HepG2 (cell line): ENCODE data around the gene SNAI3. TPM values are rescaled to one million over a fixed set of nuclear protein-coding genes. Genes with fewer than 3 reads are reported as not detected.

Experiments used
- ATAC-seq: fragments of 200-7000 bp; cut with Tn5 transposase; 3 replicates; pipeline ENCODE4 v1.9.1; 2020; ENCODE audit warnings: mild to moderate bottlenecking, moderate library complexity
- BruUV-seq: library from RNA; stranded (reverse); fragments of 400-500 nt; replicated peaks from 2 replicates; lab custom pipeline; 2021; lab: Mats Ljungman, UMichigan
- CTCF ChIA-PET: fragments of 300-600 bp; formaldehyde crosslinking; extraction: SDS; loops from one replicate; lab custom pipeline; 2021; ENCODE audit warnings: low total read pairs, inconsistent platforms, low intra/inter-chr PET ratio; lab: Yijun Ruan, JAX
- POLR2A ChIA-PET: fragments of 350-600 bp; sonication (Branson Sonifier 250); formaldehyde crosslinking; loops from one replicate; lab custom pipeline; 2020; ENCODE audit warnings: antibody characterized with exemption, inconsistent platforms; lab: Yijun Ruan, JAX
- DNase-seq: peaks from one replicate; pipeline ENCODE4 v3.0.0-alpha.2; 2015; ENCODE audit warnings: low spot score
- FAIRE-seq: peaks from 3 replicates; lab custom pipeline; 2011; peaks lifted over from hg19 to GRCh38; lab: Jason Lieb, UNC
- H2AFZ ChIP-seq: one replicate; pipeline ENCODE4 v1.6.1; 2011; ENCODE audit warnings: low read length, inconsistent platforms
- H3K27ac ChIP-seq: fragments of 300-600 bp; 3 replicates; pipeline ENCODE4 v1.8.0; 2011; ENCODE audit warnings: mixed run types, mild to moderate bottlenecking, mixed read lengths, low read length, inconsistent platforms; ENCODE audit not compliant: insufficient read depth; ENCODE audit errors: extremely low read length
- H3K27me3 ChIP-seq, 2 experiments: fragments of 200-600 bp in 1 of 2; 2 replicates in 1 of 2; 3 replicates in 1 of 2; pipeline versions ENCODE4 v1.6.0 to v1.8.0; 2011; ENCODE audit warnings: low read length in 2 of 2, mild to moderate bottlenecking in 2 of 2, moderate library complexity in 2 of 2, inconsistent platforms in 1 of 2; ENCODE audit not compliant: insufficient read depth in 2 of 2, control insufficient read depth in 1 of 2
- H3K36me3 ChIP-seq, 2 experiments: fragments of 200-600 bp in 1 of 2; replicated peaks in 1 of 2; 2 replicates in 1 of 2; 3 replicates in 1 of 2; pipeline versions ENCODE4 v1.5.1 to v1.8.0; 2011; ENCODE audit warnings: low read length in 2 of 2, inconsistent platforms in 1 of 2; ENCODE audit not compliant: insufficient read depth in 2 of 2, control insufficient read depth in 1 of 2
- H3K4me1 ChIP-seq: 2 replicates; pipeline ENCODE4 v1.5.1; 2012; ENCODE audit warnings: low read length, inconsistent platforms; ENCODE audit not compliant: insufficient read depth
- H3K4me2 ChIP-seq: 2 replicates; pipeline ENCODE4 v1.6.0; 2011; ENCODE audit warnings: low read depth, low read length, inconsistent platforms
- H3K4me3 ChIP-seq, 3 experiments: fragments of 200-600 bp in 1 of 3; sonication (generic), shearing (Covaris generic) in 1 of 3; replicated peaks in 1 of 3; 2 replicates each; pipeline ENCODE4 v1.5.1; 2011 to 2016; ENCODE audit warnings: low read length in 3 of 3, inconsistent platforms in 2 of 3, low read depth in 2 of 3, mild to moderate bottlenecking in 2 of 3, control low read depth in 1 of 3, mixed read lengths in 1 of 3; ENCODE audit not compliant: insufficient read depth in 1 of 3
- H3K79me2 ChIP-seq: one replicate; pipeline ENCODE4 v1.6.1; 2011; ENCODE audit warnings: low read length, inconsistent platforms; ENCODE audit not compliant: insufficient read depth
- H3K9ac ChIP-seq: 2 replicates; pipeline ENCODE4 v1.6.0; 2011; ENCODE audit warnings: mild to moderate bottlenecking, low read depth, low read length, inconsistent platforms; ENCODE audit not compliant: insufficient read depth
- H3K9me3 ChIP-seq: 2 replicates; pipeline ENCODE4 v1.5.1; 2012; ENCODE audit warnings: mild to moderate bottlenecking, low read length
- H4K20me1 ChIP-seq: 2 replicates; pipeline ENCODE4 v1.6.0; 2011; ENCODE audit warnings: inconsistent platforms, mild to moderate bottlenecking, low read length, moderate library complexity; ENCODE audit not compliant: insufficient read depth
- CREBL2 ChIP-seq: sonication (generic); formaldehyde crosslinking; IDR thresholded peaks from 2 replicates; pipeline ENCODE4 v1.8.1; 2023; ENCODE audit warnings: missing genetic modification reagents, mild to moderate bottlenecking, borderline replicate concordance
- FOXJ3 ChIP-seq: sonication (generic); formaldehyde crosslinking; IDR thresholded peaks from 2 replicates; pipeline ENCODE4 v1.4.0; 2020; ENCODE audit warnings: missing genetic modification reagents, mild to moderate bottlenecking, borderline replicate concordance
- HIC2 ChIP-seq: sonication (generic); formaldehyde crosslinking; IDR thresholded peaks from 2 replicates; pipeline ENCODE4 v1.9.0; 2022; ENCODE audit warnings: low read depth, missing genetic modification reagents
- HNRNPLL ChIP-seq: fragments of 200-400 bp; formaldehyde crosslinking; IDR thresholded peaks from 2 replicates; pipeline ENCODE4 v1.6.1; 2017; ENCODE audit warnings: mild to moderate bottlenecking, low read depth, low read length; ENCODE audit not compliant: poor library complexity, severe bottlenecking
- IKZF5 ChIP-seq: IDR thresholded peaks from 2 replicates; pipeline ENCODE4 v1.6.1; 2018; ENCODE audit warnings: missing genetic modification reagents, mild to moderate bottlenecking, missing compliant biosample characterization
- LBX2 ChIP-seq: sonication (generic); formaldehyde crosslinking; IDR thresholded peaks from 2 replicates; pipeline ENCODE4 v1.5.0; 2020; ENCODE audit warnings: missing genetic modification reagents, mild to moderate bottlenecking, borderline replicate concordance
- PATZ1 ChIP-seq: sonication (generic); formaldehyde crosslinking; IDR thresholded peaks from 2 replicates; pipeline ENCODE4 v1.4.0; 2020; ENCODE audit warnings: missing genetic modification reagents
- PLRG1 ChIP-seq: fragments of 450-650 bp; conservative IDR thresholded peaks from 2 replicates; pipeline ENCODE4 v1.6.1; 2016
- ZFP36 ChIP-seq: fragments of 150-350 bp; IDR thresholded peaks from 2 replicates; pipeline ENCODE4 v1.6.1; 2018; ENCODE audit warnings: borderline replicate concordance, low read length, low read depth; ENCODE audit not compliant: partially characterized antibody
- ZIK1 ChIP-seq: sonication (generic); formaldehyde crosslinking; IDR thresholded peaks from 2 replicates; pipeline ENCODE4 v1.5.0; 2020; ENCODE audit warnings: mild to moderate bottlenecking, low read depth, missing genetic modification reagents, borderline replicate concordance
- ZNF274 ChIP-seq: sonication (generic); formaldehyde crosslinking; IDR thresholded peaks from 2 replicates; pipeline ENCODE4 v1.5.1; 2020; ENCODE audit warnings: mild to moderate bottlenecking, missing genetic modification reagents
- ZNF768 ChIP-seq: sonication (generic); formaldehyde crosslinking; IDR thresholded peaks from 2 replicates; pipeline ENCODE4 v1.4.0; 2020; ENCODE audit warnings: missing genetic modification reagents
- WGBS: methylation state at CpG from one replicate; pipeline ENCODE4 v1.1.6; 2017; ENCODE audit warnings: low lambda C conversion rate; 5-methylcytosine and 5-hydroxymethylcytosine counted together
- in situ Hi-C: cut with HindIII; loops from 2 replicates; pipeline ENCODE4 v1.10.0; 2017; ENCODE audit warnings: low pct_unique_long_range_greater_than_20kb; ENCODE audit not compliant: extremely low pct_ligation_motif_present
- intact Hi-C: fragments of 100-400 bp; cut with micrococcal nuclease; formaldehyde crosslinking; loops from one replicate; pipeline ENCODE4 v1.10.0; 2022; ENCODE audit not compliant: unreplicated experiment
- polyA plus RNA-seq, 8 experiments: library from polyadenylated mRNA; depleted of rRNA in 3 of 8; stranded (reverse) in 7 of 8; unstranded in 1 of 8; fragments of >200 nt; fragmentation: Illumina TruSeq in 4 of 8; extraction: Trizol in 4 of 8; gene quantifications; 2 replicates each; pipeline versions ENCODE4 v1.2.1 to v1.2.3, GENCODE V29; 2011 to 2016; ENCODE audit warnings: low read depth in 4 of 8, missing spikeins in 1 of 8, mixed read lengths in 1 of 8; ENCODE audit not compliant: insufficient read depth in 1 of 8
- total RNA-seq, 5 experiments: library from RNA; depleted of rRNA; stranded (reverse); fragments of >200 nt; fragmentation: Illumina TruSeq; extraction: Trizol; gene quantifications; 2 replicates each; pipeline ENCODE4 v1.2.3, GENCODE V29; 2016; ENCODE audit warnings: low read depth in 1 of 5

SNAI3 gene
- total and polyA plus RNA-seq, 2 of the 13 experiments (the other 11 are each of a cell fraction or from before 2014, with no cell fraction given) = 0.09 to 0.18 TPM

- no peaks in the 10 kb centered on the region for H3K79me2 ChIP-seq
- TF ChIP-seq PATZ1 (CRISPR knock-in tag) (peak; percentile 19; the same call in 1 of the 2 replicates), ZFP36 (peak; percentile 43), HIC2 (CRISPR knock-in tag) (0 out of 2 replicates have a peak, but pooled peaks have one; percentile 15), ZIK1 (CRISPR knock-in tag) (no peak), IKZF5 (CRISPR knock-in tag) (no peak), PLRG1 (no peak), LBX2 (CRISPR knock-in tag) (0 out of 2 replicates have a peak, but pooled peaks have one; percentile 45), HNRNPLL (peak; percentile 15), ZNF274 (CRISPR knock-in tag) (0 out of 2 replicates have a peak, but pooled peaks have one; percentile 14), ZNF768 (CRISPR knock-in tag) (peak; percentile 84; the same call in 1 of the 2 replicates), CREBL2 (no peak), FOXJ3 (no peak)
- TF ChIP-seq, all 625 proteins: peak for 7
- ATAC-seq = no peak
- H3K27ac ChIP-seq = no peak within 1 kb of the TSS
- H3K36me3 ChIP-seq = peaks cover 0 to 2% of the 10 kb centered on the region in 2 experiments; a peak in 1 of 5 replicates
- no peak within 1 kb of the TSS for H2AFZ ChIP-seq
- no TSS peak for BruUV-seq
- DNase-seq = no peak
- in situ Hi-C loops (no loop called here), intact Hi-C loops (no loop called here)
- peak within 1 kb of the TSS; percentile 17 to 67 (median 44); a peak in 4 of 6 replicates for H3K4me3 ChIP-seq
- H3K4me1 ChIP-seq = peaks cover 28% of the 10 kb centered on the region
- WGBS = 52% methylated on average over 16 of the region's 27 CpGs
- peaks cover 17 to 39% of the 10 kb centered on the region in 2 experiments; a peak in 4 of 5 replicates for H3K27me3 ChIP-seq
- H3K9ac ChIP-seq = no peak within 1 kb of the TSS
- H3K4me2 ChIP-seq = peak within 1 kb of the TSS; percentile 82
- no peaks in the 10 kb centered on the region for H3K9me3 ChIP-seq
- POLR2A ChIA-PET = interaction anchor here (1.4 kb wide), 2 partner anchors 11 to 24 kb away, joined by 4 to 8 read pairs; partner anchors contain the start of gene MVD
- H4K20me1 ChIP-seq = no peaks in the 10 kb centered on the region
- CTCF ChIA-PET = no interaction called here
- no peak for FAIRE-seq
Measured at GRCh38 chr16:88638323-88639230, 47.7 kb downstream of the SNAI3 start, which contains the start of gene IL17C. Gene IL17C (plus strand): TSS chr16:88638572. CDS start chr16:88638642, 70 bp downstream.
